Stromal cell of bone marrow (primary cell): Measurements from ENCODE around the gene SEC61B.
"Not testable (repeated sequence)": the region's sequence is repeated elsewhere in the genome, so short reads cannot be mapped to it uniquely, and the experiment has no call there.

Experiments used
- DNase-seq: peaks from one replicate; pipeline ENCODE4 v3.0.0-alpha.2; 2012; ENCODE audit warnings: low read depth

SEC61B gene

DNA sequence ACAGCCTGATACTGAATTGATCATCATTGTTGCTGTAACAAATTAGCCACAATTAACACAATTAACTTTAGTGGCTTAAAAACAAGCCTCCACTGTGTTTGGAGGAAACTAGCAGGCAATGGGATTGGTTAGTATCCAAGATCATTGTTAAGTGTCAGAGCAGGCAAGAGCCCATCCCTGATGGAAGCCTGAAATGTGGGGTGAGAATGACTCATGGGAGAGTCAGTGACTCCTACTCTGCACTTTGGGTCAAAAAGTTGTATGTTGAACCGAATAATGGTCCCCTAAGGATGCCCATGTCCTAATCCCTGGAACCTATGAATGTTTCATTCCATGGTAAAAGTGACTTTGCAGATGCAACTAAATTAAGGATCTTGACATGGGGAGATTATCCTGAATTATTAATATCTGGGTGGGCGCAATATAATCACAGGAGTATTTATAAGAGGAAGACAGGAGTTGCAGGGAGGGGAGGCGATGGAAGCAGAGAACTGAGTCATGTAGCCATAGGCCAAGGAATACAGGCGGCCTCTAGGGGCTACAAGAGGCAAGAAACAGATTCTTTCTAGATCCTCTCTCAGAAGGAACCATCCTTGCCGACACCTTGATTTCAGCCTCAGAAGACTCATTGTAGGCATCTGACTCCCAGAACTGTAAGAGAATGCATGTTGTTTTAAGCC, 29.2 kb upstream of the SEC61B start:
- DNase-seq: peak; percentile 73

DNA sequence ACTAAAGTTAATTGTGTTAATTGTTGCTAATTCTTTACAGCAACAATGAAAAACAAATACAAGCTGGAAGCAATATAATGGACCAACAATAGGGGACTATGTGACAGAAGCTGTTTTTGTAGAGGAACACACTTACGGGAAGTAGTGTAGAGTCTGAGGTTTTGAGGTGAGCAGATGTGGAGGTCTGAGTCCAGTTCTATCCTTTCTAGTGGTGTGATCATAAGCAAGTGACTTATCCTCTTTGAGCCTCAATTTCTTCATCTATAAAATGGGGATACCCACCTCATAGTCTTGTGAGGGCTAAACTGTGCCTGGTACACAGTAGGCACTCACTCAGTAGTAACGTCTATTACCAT, 28.6 kb upstream of the SEC61B start:
- no peak for DNase-seq

DNA sequence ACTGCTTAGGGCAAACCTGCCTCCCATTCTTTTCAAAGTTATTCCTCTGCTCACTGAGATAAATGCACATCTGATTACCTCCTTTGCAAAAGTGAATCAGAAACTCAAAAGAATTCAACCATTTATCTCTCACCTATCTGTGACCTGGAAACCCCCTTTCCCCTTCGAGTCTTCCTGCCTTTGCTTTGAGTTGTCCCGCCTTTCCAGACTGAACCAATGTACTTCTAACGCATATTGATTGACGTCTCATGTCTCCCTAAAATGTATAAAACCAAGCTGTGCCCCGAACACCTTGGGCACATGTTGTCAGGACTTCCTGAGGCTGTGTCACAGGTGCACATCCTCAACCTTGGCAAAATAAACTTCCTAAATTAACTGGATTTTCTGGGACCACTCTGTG, 25.6 kb upstream of the SEC61B start:
- DNase-seq: not testable (repeated sequence)

DNA sequence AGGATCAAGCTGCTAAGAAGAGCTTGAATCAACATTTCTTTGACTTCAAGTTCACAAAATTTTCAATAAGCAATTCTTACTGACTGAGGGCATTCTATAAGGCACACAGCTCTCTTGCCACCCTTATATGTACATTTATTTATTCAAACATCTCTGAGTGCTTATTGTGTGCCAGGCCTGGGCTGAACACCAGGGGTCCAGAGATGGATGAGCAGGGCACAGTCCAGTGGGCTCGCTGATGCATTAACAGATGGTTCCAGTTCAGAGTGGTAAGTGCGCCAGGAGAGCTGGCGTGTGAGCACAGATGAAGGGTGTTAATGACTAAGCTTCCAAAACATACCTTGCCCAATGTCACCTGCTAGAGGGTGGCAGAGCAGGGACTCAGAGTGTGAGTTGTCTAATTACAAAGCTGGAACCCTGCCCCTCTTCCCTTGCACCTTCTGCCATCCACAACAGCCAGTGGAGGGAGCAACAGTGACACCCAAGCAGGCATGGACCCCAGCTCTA, 24.9 kb upstream of the SEC61B start:
- DNase-seq: no peak

DNA sequence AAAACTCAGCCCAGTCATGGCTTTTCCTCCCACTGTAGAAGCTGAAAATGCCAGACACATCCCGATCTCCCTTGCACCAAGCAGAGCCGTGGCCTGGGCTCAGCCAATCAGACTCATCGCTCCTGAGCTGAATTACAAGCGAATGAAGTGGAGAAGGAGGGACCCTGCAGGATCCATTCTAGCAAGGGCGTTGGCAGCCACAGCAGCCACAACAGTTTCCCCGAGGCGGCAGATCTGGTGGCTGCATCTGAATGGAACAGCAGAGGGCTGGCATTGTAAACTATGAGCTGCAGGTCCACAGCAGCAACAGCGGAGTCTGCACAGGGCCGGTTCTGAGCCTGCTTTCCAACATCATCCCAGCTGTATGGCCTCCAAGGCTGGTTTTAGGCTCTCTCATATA, 24.1 kb upstream of the SEC61B start:
- no peak for DNase-seq

DNA sequence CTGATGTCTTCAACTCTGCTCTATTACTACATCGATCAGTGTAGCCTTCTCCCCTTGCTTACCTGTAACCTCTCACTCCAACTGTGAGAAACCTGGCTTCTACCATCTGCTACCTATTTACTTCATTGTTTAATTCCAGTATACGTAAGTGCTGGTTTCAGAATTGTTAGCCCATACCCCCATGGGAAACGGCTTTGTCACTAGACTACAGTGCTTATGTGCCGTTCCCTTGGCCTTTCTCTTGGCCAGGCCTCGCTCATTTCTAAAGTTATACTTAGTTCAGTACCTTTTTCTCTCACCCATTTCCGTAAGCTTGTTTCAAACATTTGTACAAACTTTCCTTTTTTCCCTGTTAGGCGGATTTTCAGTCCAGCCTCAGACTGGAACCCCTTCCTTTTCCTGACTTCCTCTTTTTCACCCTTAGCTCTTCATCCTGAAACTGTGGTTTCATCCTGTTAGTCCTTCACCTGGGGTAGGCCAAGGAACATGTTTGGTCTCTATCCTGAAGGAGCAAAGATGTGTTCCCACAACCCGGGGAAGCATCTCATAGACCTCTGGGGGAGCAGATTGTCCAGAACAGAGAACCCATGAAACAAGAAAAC, 22.0 kb upstream of the SEC61B start:
- DNase-seq: no peak

DNA sequence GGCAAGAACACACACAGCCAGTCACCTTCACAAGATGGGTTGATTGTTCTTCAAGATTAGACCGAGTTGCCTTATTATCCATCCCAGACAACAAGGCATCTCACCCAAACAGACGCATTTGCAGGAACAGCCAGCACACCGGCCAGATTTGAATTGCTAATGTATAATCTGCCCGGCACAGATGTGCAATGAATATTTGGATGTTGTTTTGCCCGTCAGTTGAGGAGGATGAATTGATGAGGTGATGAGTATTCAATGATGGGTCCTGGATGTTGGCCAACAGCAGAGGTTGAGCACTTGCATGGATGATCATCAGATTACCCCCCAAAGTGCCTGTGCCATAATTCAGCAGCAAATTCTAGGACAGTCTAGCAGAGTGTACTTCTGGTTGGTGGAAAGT, 20.5 kb upstream of the SEC61B start:
- no peak for DNase-seq

DNA sequence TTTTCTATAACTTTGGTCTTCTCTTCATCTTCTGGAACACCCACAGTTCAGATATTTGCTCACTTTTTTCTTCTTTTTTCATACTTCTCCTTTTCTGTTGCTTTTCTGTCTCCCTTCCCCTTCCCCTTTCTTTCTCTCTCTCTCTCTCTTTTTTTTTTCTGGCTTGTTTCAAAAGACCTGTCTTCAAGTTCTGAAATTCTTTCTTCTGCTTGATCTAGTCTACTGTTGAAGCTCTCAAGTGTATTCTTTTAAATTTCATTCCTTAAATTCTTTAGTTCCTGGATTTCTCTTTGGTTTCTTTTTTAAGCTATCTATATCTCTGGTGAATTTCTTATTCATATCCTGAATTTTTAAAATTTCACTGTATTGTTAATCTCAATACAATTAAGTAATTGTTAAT, 11.5 kb upstream of the SEC61B start:
- no peak for DNase-seq

DNA sequence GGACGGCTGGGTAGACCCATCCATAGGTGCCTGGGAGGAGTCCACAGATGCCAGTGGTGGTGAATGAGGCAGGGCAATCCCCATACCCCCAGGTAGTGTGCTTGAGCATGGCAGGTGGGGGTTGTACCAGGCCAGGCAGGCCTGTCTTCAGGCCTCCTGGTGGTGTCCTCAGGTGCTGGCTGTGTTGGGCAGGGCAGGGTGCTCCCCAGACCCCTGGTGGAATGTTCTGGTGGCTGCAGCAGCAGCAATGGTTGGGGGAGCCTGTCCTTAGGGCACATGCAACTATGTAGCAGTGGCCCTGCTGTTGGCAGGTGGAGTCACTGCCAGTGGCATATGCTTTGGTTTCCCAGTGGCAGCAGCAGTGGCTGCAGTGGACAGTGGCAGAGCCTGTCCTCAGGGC, 10.3 kb upstream of the SEC61B start:
- no peak for DNase-seq

DNA sequence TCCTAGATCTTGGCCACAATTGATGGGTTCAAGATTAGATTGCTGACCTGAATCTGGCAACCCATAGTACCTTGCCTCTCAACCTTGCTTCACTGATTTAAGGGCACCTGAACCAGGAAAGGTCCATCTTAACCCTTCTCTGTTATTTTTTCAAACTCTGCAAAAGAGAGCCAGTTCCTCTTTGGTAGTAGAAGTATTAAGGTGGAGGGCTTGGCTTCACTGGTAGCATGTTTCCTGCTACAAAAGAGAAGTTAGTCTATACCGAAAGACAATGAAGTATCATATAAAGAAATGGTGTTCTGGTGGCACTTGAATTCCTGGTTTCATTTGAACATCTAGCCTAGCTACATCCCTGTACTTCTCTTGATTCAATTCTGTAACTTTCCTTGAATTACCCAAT, 8.9 kb upstream of the SEC61B start:
- DNase-seq: no peak

DNA sequence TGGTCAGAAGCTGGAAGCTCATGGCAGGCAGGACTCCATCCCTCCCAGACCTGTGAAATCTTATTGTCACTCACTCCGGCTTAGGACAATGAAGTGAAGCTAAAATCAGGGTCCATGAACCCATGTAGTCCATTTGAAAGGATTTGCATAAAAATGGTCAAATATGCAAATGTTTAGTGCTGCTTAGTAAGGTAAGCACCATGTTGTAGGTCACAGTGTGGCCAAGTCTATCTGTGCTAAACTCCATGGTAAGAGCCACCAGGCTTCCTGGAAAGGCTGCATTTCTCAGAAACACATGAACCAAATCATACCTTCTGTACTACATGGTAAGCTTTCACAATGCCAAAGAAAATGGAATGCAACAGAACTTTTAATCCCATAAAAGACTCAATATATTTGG, 6.0 kb upstream of the SEC61B start:
- no peak for DNase-seq

DNA sequence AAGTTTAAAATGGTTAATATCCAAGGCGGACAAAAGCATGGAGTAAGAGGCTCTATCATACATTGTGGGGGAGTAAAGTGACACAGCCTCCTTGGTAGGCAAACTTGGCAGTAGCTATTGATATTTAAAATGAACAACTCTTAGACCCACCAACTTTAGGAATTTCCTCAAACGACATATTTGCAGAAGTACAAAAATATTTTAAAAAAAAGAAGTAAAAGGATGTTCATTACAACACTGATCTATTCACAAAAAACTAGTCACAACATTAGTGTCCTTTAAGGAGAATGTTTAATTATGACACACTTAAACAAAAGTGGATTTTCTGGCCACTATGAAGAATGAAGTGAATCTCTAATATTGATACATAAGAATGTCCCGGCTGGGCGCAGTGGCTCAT, 2.1 kb upstream of the SEC61B start:
- DNase-seq: no peak

DNA sequence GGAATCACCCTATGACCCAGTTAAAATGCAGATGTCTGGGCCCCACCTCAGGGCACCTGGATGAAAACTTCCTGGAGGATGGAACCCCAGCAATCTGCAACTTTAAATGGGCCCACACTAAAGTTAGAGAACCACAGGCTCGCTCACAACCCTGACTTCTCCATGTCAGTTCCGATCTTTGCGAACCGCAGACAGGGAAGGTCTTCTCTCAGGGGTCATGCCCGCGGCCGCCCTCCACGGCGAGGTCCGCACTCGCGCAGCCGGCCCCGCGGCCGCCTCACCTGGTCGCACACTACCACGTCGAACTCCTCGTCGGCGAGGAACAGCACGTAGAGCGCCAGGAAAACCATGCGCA, 839 bp upstream of the SEC61B start:
- DNase-seq: no peak

DNA sequence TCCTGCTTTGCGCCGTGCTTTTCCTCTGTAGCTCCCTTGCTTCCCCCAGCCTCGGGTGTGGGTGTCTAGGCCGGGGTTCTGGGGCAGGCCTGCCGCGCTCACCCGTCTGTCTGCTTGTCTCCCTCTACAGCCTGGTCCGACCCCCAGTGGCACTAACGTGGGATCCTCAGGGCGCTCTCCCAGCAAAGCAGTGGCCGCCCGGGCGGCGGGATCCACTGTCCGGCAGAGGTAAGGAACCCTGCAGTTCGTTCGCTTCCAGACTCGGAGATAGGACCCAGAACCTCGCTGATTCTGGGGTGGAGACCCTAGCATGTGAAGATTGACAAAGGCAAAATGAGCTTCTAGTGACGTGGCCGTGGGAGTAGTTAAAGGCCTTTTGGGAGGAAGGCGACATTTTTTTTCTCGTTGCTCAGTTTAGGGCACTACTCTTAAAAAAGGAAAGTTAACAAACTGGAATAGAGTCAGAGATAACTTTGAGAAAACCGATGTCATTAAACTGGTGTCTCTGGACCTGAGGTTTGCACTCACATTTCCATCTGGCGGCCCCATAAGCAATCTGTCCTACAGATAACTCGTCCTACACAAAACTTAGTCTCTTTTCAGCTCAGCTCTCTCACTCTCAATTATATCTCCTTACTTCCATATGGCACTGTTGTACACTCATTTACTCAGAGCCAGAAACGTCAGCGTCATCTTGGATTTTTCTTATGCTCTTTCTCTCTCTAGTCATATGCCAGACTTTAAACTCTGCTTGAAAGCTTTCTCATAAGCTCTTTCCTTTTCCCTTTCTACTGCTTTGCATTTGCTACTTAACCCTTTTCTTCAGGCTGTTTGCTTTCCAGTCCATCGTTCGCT, 561 bp downstream of the SEC61B start:
- peak; percentile 7 for DNase-seq

DNA sequence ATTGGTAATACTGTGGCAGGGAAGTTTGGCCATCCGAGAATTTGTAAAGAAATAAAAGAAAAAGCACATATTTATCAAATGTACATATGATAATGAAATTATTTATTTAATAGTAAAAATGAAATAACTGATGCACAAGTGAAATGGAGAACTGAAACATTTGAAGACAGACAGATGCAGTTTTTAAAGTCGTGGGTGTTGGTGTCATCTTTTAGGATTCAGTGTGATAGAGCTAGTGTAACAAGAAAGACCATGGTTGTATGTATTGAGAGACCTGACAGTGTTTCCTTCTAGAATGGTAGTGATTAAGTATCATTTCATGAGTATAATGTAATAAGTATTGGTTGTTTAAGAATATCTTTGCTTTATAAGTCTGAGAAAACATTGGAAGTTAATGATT, 2.4 kb downstream of the SEC61B start:
- DNase-seq: no peak

DNA sequence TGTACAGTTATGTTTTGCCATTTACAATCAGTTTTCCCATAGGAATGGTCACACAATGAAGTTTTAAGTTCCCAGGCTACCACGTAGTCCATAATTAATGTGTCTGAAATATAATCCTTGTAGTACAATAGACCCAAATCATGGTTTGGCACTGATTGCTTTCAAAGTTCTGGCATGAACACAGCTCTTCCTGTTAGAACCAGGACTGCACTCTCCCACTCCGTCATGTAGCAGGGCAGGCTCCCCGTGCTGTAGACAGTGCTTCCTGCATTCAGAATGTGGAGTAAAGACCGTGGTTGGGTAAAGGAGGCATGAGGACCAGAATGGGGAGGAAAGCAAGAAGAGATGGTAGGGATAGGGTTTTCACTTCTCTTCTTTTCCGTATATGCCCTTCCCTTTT, 4.0 kb downstream of the SEC61B start:
- DNase-seq: peak; percentile 2

DNA sequence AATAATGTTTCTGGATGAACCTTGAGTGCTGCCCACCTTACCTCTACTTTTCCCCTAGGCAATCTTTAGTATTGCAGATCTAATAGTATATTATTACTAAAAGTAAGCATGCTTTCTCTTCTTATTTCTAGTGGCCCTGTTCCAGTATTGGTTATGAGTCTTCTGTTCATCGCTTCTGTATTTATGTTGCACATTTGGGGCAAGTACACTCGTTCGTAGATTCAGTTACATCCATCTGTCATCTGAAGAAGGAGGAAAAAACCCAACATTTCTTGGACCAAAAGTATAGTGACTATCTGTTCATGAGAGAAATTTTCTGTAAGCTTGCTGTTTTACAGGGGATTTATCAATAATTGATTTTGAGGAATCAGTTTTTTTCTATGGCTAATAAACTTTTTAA, 8.1 kb downstream of the SEC61B start:
- DNase-seq: no peak

DNA sequence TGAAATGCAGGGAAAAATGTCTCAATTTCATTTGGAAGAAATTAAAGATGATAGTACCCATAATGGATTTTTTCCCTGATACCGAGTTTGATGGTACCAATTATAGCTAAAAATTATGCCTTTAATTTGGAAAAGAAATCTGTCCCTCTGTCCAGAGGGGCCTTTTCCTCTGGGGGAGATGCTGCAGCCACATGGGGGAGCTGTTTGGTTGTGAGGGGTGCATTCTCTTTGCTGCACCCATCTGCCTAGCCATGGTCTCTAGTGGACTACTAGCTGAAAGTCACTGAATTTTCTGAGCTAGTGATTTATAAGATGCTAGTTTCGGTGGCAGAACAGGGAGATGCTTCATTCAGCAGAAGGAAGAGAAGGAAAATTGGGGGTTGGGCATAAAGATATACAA, 9.6 kb downstream of the SEC61B start:
- DNase-seq: no peak

DNA sequence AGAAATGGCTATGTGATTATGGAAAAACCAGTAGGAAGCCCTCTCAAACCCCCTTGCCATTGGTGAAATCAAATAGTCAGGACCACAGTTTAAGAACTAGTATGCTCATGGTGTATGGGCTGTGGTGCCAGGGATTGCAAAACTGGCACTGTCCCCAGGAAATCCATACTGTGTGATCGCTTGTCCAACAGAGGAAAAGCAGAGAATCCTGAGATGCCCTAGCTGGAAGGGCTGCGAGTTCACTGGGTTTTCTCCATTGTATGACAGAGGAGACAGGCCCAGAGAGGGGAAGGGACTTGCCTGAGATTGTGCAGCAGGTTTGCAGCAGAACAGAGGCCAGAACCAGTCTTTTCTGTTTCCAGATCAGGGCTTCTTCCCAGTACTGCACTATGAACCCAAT, 12.5 kb downstream of the SEC61B start:
- no peak for DNase-seq

DNA sequence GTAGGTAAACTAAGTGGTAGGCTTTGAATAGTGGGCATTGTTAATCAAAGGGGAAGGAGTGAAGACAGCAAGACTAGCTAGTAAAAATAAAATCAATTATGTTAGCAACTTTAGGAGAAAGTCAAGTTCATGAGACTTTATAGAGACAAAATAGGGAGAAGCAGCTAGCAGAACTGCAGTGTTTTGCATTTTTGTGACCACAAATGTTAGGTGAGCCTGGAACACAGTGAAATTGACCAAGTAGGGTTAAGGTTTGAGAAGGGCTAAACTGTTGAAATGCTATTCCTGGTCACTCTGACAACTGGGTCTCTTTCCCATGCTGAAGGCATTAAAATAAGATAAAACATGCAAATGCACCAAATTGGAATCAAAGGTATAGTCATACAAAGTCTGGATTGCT, 13.0 kb downstream of the SEC61B start:
- DNase-seq: no peak

DNA sequence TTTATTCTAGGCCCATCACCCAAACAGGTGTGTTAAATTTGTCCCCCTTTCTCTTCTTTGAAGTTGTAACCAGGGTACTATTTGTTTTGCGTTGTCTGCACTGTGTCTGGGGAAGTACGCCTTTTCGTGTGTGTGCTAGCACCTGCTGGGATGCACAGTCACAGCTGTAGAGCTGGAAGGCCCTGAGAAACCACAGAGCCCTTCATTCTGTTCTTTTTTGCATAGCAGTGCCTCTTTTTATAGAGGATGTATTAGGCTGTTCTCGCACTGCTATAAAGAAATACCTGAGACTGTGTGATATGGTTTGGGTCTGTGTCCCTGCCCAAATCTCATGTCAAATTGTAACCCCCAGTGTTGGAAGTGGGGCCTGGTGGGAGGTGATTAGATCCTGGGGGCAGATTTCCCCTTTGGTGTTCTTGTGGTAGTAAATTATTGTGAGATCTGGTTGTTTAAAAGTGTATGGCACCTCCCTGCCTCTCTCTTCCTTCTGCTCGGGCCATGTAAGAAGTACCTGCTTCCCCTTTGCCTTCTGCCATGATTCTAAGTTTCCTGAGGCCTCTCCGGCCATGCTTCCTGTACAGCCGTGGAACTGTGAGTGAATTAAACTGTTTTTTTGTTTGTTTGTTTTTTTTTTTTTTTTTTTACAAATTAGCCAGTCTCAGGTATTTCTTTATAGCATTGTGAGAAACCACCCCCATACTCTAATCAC, 14.0 kb downstream of the SEC61B start:
- no peak for DNase-seq

DNA sequence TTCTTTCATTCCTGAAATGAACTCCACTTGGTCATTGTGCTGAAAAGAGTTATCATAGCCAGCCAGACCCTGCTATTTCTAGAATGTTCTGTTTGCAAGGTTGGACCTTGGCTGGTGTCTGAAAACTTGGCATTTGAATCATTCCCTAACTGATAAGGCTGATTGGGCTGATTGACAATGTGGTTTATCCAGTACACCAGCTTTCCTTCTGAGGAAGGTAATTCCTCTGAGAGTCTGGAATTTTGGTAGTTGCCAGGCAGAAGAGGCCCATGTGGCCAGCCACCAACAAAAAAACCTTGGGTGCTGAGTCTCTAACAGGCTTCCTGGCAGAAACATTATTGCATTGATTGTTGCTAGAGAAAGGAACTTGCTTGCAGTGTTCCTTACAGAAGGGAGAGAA, 15.3 kb downstream of the SEC61B start:
- DNase-seq: no peak

DNA sequence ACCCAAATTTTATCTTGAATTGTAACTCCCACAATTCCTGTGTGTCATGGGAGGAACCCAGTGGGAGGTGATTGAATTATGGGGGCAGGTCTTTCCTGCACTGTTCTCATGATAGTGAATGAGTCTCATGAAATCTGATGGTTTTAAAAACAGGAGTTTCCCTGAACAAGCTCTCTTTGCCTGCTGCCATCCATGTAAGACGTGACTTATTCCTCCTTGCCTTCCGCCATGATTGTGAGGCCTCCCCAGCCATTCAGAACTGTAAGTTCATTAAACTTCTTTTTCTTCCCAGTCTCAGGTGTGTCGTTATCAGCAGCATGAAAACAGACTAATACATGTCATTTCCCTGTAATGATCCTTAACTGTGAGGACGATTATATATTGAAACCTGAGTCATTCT, 15.8 kb downstream of the SEC61B start:
- DNase-seq: not testable (repeated sequence)
